HPDE6-E6E7 (cell line): ENCODE data around the gene DICER1.

Source experiments
- DNase-seq: peaks from one replicate; pipeline ENCODE4 v3.0.0; 2011; ENCODE audit warnings: missing footprints; ENCODE audit errors: extremely low spot score

Gene DICER1

DNA sequence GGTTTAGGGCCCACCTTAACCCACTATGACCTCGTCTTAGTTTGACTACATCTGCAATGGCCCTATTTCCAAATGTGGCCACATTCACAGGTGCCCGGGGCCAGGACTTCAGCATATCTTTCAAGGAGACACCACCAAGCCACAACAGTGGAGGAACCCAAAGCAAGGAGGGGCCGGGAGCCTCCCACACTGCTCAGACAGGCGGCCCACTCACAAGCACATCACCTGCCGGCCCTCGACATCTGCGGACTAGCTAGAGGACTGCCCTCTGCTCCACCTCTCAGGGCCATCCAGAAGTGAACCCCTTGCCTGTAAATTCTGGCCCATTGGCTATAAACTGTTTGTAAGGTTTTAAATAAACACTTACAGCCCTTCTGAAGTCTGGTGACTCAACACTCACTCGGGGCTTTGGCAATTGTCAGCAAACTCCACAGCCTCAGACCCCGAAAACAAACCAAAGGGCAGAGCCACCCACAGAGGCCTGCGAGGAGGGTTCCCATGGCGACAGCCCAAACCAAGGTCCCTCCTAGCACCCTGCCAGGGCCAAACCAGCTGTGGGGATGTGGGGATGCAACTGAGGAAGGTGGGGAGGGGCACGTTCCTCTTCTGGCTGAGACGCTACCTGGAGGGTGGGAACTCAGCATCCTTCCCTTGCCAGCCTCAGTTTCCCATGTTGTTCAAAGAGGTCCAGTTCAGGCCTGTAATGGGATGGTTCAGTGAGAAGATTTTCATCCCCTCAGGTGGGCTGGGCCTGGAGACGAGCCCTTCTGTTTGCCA is 95.8 kb downstream of the DICER1 start:
- no peak for DNase-seq

GRCh38 chr14:95059126-95059525 is 98.2 kb downstream of the DICER1 start:
- no peak for DNase-seq

GRCh38 chr14:95058491-95058890 is 98.8 kb downstream of the DICER1 start:
- no peak for DNase-seq

GRCh38 chr14:95057851-95058250 is 99.5 kb downstream of the DICER1 start:
- no peak for DNase-seq

DNA sequence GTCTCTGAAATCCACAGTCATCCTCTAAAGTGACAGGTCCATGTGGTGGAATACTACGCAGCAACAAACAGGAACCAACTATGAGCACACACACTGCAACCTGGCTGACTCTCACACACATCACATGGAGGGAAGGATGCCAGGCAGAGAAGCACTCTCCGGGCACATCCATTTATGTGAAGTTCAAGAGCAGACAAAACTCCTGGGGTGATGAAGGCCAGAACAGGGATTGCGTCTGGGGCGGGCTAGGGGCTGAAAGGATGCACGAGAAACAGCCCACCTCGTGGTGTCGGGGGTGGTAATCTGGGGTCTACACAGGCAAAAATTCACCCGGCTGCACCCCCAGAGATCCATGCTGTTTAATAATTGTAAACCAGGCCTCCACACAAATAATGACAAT is 100.2 kb downstream of the DICER1 start:
- no peak for DNase-seq

DNA sequence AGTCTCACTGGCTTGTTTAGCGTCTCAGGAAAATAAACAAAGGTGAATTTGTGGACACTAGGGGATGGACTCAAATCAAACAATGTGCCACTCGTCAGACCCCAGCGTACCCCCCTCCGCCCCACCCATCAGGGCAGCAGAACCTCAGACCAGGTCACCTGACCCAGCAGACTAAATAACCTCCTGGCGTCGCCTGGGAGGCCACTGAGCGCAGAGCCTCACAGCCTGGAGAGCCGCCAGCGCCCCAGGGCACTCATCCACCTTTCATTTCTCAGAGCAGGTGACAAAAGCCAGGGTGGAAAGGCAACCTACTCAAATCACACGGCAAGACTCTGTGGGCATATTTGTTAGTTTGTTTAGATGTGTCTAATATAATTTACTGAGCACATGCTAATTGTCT is 100.9 kb downstream of the DICER1 start:
- DNase-seq, result no peak

DNA sequence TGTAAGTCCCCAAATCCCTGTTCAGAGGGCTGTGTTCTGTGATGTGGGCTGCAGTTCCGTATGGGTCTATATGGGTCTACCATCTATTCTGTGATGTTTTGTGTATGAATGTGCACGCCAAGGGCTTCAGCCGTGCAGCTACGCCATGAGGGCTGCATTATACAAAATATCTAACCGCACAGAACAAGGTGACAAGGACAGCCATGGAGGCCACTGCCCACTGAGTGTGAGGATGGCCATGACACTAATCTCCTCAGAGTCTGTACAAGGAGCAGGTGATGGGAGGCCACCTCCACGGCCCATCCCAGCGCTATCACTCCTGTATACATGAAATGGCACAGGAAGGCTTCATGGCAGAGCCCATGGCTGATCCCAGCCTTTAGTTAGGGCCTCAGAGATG is 102.0 kb downstream of the DICER1 start:
- no peak for DNase-seq

DNA sequence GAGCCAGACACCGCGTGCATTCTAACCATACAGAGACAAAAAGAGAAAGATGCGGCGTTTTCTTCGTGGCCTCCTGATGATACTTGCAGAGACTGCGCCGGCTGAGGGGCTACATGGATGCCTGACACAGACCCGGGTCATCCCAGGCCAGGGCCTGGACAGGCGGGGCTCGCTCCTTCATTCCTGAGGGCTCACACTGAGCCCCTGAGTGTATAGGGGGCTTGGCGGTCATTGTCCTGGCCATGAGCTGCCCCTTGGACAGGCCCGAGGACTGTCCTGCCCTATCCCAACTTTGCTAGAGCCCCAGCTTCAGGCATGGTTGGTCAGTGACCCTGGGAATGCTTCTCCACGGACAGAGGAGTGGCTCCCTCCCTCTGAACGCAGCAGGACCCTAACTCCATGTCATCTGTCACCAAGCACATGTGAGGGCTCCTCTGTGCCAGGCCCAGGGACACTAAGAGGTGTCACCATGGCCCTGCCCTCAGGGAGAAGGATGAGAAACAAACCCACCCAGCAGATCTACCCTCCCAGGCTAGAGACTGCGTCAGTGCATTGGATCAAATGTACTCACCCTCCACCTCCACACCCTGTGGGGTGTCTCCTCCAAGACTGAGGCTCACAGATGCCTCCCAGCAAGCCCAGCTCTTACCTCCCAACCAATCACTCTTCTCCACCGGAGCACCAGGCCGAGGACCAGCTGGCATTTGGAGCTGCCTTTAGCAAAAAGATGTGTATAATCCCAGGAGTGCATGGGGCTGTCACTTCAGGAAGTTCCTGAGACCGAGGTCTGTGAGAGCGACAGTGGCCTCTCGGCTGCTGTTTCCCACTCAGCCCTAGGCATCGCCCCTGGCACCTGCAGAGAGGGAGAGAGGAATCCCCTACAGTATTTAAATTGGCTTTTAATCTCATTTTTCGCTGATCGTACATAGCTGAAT is 102.7 kb downstream of the DICER1 start:
- no peak for DNase-seq

DNA sequence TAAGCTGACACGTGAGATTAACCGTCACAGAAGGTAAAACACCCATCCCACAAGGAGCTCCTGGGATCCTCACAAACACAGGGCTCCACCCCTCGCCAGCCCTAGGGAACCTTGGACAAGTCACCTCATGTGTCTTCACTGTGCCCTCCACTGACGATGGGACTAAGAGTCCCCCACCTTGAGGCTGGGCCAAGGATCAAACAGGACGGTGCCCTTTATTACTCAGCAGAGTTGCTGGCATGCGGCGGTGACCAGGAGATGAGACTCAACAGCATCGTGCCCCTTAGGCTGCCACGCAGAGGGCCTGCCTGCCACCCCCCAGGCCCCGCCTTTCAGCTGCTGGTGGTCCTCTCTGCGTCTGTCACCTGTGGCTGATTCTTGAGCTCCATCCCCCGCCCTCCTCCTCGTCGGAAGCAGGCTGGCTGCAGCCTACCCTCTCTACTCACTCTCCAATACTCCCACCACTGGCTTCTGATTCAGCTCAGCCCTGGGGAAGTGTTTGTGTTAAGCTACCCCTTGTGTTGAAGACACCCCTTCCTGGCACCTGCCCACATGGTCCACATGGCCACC is 105.2 kb downstream of the DICER1 start:
- DNase-seq, result no peak

GRCh38 chr14:95049952-95050351 is 107.4 kb downstream of the DICER1 start:
- DNase-seq, result no peak

- no peak for DNase-seq
Observed at GRCh38 chr14:95048771-95049312, 108.5 kb downstream of the DICER1 start.

GRCh38 chr14:95047754-95048153 is 109.6 kb downstream of the DICER1 start:
- no peak for DNase-seq

- DNase-seq, result no peak
Observed at GRCh38 chr14:95046711-95047681, 110.3 kb downstream of the DICER1 start.

- no peak for DNase-seq
Observed at GRCh38 chr14:95045836-95046430, 111.4 kb downstream of the DICER1 start.

DNA sequence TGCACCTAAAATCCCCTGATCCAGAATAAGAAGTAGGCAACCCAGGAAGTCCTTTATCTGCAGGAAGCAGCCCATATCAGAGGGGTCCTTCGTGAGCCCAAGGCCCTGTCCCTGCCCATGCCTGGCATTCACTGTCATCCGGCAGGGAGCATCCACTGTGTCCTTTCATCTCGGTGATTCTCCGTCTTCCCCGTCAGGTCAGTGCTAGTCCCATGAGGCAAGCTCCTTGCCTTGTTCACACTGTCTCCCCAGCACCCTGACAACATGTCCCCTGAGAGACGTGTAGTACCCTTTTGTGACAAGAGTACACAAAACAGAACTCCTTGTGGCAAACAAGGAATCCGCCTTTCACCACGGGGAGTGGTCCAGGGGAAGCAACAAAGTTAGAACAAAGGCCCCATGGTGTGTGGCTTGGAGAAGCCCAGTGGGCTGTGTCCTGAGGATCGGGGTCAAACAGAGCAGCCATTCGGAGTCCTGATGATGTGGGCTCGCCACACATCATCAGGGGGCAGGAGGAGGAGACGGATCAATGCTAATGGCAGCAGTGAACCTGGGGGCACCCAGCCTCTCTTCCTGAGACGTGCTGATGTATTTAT is 112.1 kb downstream of the DICER1 start:
- DNase-seq, result no peak

- DNase-seq, result no peak
Observed at GRCh38 chr14:95044463-95045105, 112.7 kb downstream of the DICER1 start.

- DNase-seq, result no peak
Observed at GRCh38 chr14:95043732-95044462, 113.4 kb downstream of the DICER1 start.

GRCh38 chr14:95043314-95043713 is 114.0 kb downstream of the DICER1 start:
- no peak for DNase-seq

DNA sequence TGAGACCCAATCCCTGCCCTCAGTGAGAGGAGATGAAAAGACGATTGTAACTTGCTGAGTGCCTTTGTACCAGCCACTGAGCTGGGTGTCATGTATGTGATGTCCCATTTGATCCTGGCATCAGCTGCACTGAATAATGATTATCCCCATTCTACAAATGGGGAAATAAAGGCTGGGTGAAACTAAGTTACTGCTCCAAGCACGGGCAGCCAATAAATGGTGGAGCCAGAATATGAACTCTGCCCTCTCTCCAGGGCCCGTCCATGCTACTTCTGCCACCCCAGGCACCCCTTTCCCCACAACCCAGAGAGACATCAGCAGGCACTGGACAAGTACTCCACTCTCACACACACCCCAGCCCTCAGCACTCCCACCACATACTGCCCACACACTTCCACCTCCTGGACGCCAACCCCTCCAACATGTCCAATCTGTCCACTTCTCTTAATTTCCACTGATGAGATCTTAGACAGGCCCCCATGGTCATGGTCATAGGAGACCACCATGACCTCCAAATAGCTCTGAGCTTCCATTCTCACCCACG is 115.8 kb downstream of the DICER1 start:
- DNase-seq, result no peak
